Endothelial cell of umbilical vein (primary cell): ENCODE measurements around the gene MAJIN. TPM values are rescaled to one million over a fixed set of nuclear protein-coding genes. Genes with fewer than 3 reads are reported as not detected.

Experiments used
- BruUV-seq: library from RNA; stranded (reverse); fragments of 400-500 nt; replicated peaks from 2 replicates; lab custom pipeline; 2021; lab: Mats Ljungman, UMichigan
- CTCF ChIA-PET: fragments of 300-600, 350-600 bp; sonication (Branson Sonifier 250); formaldehyde crosslinking; loops from one replicate; lab custom pipeline; 2021; ENCODE audit warnings: antibody characterized with exemption, inconsistent platforms; lab: Charles Lee
- POLR2A ChIA-PET: fragments of 300-600, 350-600 bp; sonication (Branson Sonifier 250); formaldehyde crosslinking; loops from one replicate; lab custom pipeline; 2021; ENCODE audit warnings: antibody characterized with exemption, inconsistent platforms; lab: Charles Lee
- DNase-seq: peaks from one replicate; pipeline ENCODE4 v3.0.0-alpha.2; 2011; ENCODE audit warnings: low read depth, low spot score
- FAIRE-seq: peaks from 2 replicates; lab custom pipeline; 2011; peaks lifted over from hg19 to GRCh38; lab: Jason Lieb, UNC
- H2AFZ ChIP-seq: 2 replicates; pipeline ENCODE4 v1.6.0; 2012; ENCODE audit warnings: low read depth, low read length, control low read depth, inconsistent platforms
- H3K27ac ChIP-seq: 2 replicates; pipeline ENCODE4 v1.5.1; 2011; ENCODE audit warnings: low read depth, mild to moderate bottlenecking, control low read depth, low read length, moderate library complexity; ENCODE audit not compliant: insufficient read depth
- H3K27me3 ChIP-seq, 2 experiments: 2 replicates each; pipeline versions ENCODE4 v1.6.0 to v1.6.1; 2011; ENCODE audit warnings: low read length in 2 of 2, mixed read lengths in 1 of 2; ENCODE audit not compliant: control insufficient read depth in 2 of 2, insufficient read depth in 2 of 2
- H3K36me3 ChIP-seq, 2 experiments: 2 replicates in 1 of 2; 3 replicates in 1 of 2; pipeline ENCODE4 v1.5.1; 2011; ENCODE audit warnings: low read length in 2 of 2, mild to moderate bottlenecking in 1 of 2, moderate library complexity in 1 of 2; ENCODE audit not compliant: control insufficient read depth in 2 of 2, insufficient read depth in 2 of 2; ENCODE audit errors: extremely low read depth in 1 of 2
- H3K4me1 ChIP-seq: 3 replicates; pipeline ENCODE4 v1.5.1; 2011; ENCODE audit warnings: mild to moderate bottlenecking, low read length; ENCODE audit not compliant: control insufficient read depth, insufficient read depth; ENCODE audit errors: extremely low read depth
- H3K4me2 ChIP-seq: 2 replicates; pipeline ENCODE4 v1.6.1; 2011; ENCODE audit warnings: low read length, control low read depth, mixed read lengths; ENCODE audit not compliant: insufficient read depth
- H3K4me3 ChIP-seq, 3 experiments: fragments of 200-600 bp in 1 of 3; sonication (generic), shearing (Covaris generic) in 1 of 3; replicated peaks in 1 of 3; 2 replicates each; pipeline ENCODE4 v1.5.1; 2011 to 2016; ENCODE audit warnings: control low read depth in 3 of 3, low read length in 3 of 3, mild to moderate bottlenecking in 2 of 3, inconsistent platforms in 1 of 3, low read depth in 1 of 3, moderate library complexity in 1 of 3; ENCODE audit not compliant: insufficient read depth in 1 of 3
- H3K79me2 ChIP-seq: 2 replicates; pipeline ENCODE4 v1.6.0; 2012; ENCODE audit warnings: low read length, inconsistent platforms; ENCODE audit not compliant: control insufficient read depth, insufficient read depth
- H3K9ac ChIP-seq: replicated peaks from 2 replicates; pipeline ENCODE3; 2011; ENCODE audit warnings: low read length, control low read depth; ENCODE audit not compliant: insufficient read depth; ENCODE audit errors: extremely low read depth
- H3K9me1 ChIP-seq: replicated peaks from 3 replicates; pipeline ENCODE4 v1.6.0; 2011; ENCODE audit warnings: mild to moderate bottlenecking, low read length; ENCODE audit not compliant: control insufficient read depth, insufficient read depth; ENCODE audit errors: extremely low read depth
- H3K9me3 ChIP-seq: replicated peaks from 2 replicates; pipeline ENCODE4 v1.5.1; 2012; ENCODE audit warnings: low read length, inconsistent platforms; ENCODE audit not compliant: control insufficient read depth, insufficient read depth
- H4K20me1 ChIP-seq: replicated peaks from 2 replicates; pipeline ENCODE3; 2011; ENCODE audit warnings: mild to moderate bottlenecking, low read length; ENCODE audit not compliant: control insufficient read depth, insufficient read depth; ENCODE audit errors: extremely low read depth
- EZH2 ChIP-seq: IDR thresholded peaks from 2 replicates; pipeline ENCODE4 v1.6.1; 2012; ENCODE audit warnings: borderline replicate concordance, low read depth, mild to moderate bottlenecking, moderate library complexity, low read length, inconsistent platforms; ENCODE audit not compliant: severe bottlenecking
- FOS ChIP-seq: IDR thresholded peaks from 2 replicates; pipeline ENCODE4 v1.6.1; 2011; ENCODE audit warnings: mild to moderate bottlenecking, low read length, moderate library complexity, borderline replicate concordance; ENCODE audit not compliant: insufficient read depth
- GATA2 ChIP-seq: IDR thresholded peaks from 2 replicates; pipeline ENCODE4 v1.7.0; 2011; ENCODE audit warnings: low read depth, mild to moderate bottlenecking, moderate library complexity, mixed read lengths, low read length; ENCODE audit not compliant: insufficient read length, insufficient read depth
- JUN ChIP-seq: IDR thresholded peaks from 2 replicates; pipeline ENCODE4 v1.6.1; 2011; ENCODE audit warnings: borderline replicate concordance, low read depth; ENCODE audit not compliant: insufficient read length, insufficient read depth
- MAX ChIP-seq: IDR thresholded peaks from 2 replicates; pipeline ENCODE4 v1.6.1; 2011; ENCODE audit not compliant: insufficient read depth, insufficient read length
- MYC ChIP-seq: IDR thresholded peaks from one replicate; pipeline ENCODE4 v1.6.1; 2011; ENCODE audit warnings: mild to moderate bottlenecking, low read depth, low read length
- POLR2A ChIP-seq: IDR thresholded peaks from 2 replicates; pipeline ENCODE4 v1.6.1; 2012; ENCODE audit warnings: low read depth, mild to moderate bottlenecking, control low read depth, low read length
- POLR2AphosphoS5 ChIP-seq: IDR thresholded peaks from 2 replicates; pipeline ENCODE4 v1.6.1; 2012; ENCODE audit warnings: low read depth, mild to moderate bottlenecking, control low read depth, low read length, moderate library complexity; ENCODE audit not compliant: insufficient read depth
- dilution Hi-C: fragments of 300-500 bp; cut with MboI; formaldehyde crosslinking; loops from one replicate; pipeline ENCODE4 v1.15.0; 2019; ENCODE audit warnings: low sequenced_read_pairs; ENCODE audit not compliant: extremely low pct_ligation_motif_present
- intact Hi-C: fragments of 100-400 bp; cut with micrococcal nuclease; formaldehyde crosslinking; loops from one replicate; pipeline ENCODE4 v1.10.0; 2022
- polyA plus RNA-seq, 4 experiments: library from polyadenylated mRNA; depleted of rRNA in 3 of 4; stranded (reverse) in 3 of 4; unstranded in 1 of 4; fragments of >200 nt; gene quantifications; 2 replicates each; pipeline versions ENCODE4 v1.2.1 to v1.2.3, GENCODE V29; 2011 to 2012; ENCODE audit warnings: missing spikeins in 1 of 4
- total RNA-seq: library from RNA; stranded (reverse); gene quantifications from 2 replicates; pipeline ENCODE4 v1.2.3, GENCODE V29; 2021
- TF ChIP-seq, protein P1 (sequence below), 2 donors: IDR thresholded peaks; 1 replicate in 1 of 2; 2 replicates in 1 of 2; pipeline ENCODE4 v1.5.1; 2011; ENCODE audit warnings: low read length in 2 of 2, mild to moderate bottlenecking in 2 of 2, moderate library complexity in 2 of 2, control low read depth in 1 of 2, inconsistent platforms in 1 of 2, low read depth in 1 of 2; ENCODE audit not compliant: insufficient read depth in 1 of 2; ENCODE audit errors: extremely low read depth in 1 of 2

The MAJIN gene
- total and polyA plus RNA-seq, 2 donors (not counting 3 experiments of a cell fraction or from before 2014, with no cell fraction given) = 0.07 TPM; not detected in 1

DNA sequence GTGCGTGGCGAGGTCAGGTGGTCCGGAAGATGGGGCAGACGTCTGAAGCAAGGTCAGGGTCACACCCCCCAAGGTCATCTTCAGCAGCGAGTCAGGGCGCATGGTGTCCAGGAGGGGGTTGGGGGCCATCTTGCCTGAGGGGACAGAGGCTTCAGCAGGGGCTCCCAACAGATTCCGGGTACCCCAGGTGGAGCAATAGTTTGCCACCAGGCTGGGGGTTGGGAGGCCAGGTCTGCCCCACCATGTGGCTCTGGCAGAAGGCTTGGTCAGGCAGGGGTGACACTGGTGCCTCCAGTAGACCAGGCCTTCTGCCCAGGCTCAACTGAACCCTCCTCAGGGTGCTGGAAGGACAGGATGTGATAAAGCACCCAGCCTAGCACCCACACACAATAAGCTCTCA, 60.8 kb downstream of the MAJIN start:
- ChIA-PET CTCF (interaction anchor here (2.0 kb wide), 1 partner anchor 23 kb away, joined by 8 read pairs; no protein-coding TSS in a partner anchor), POLR2A (interaction anchor here (0.6 kb wide), 1 partner anchor 13 kb away, joined by 3 read pairs; no protein-coding TSS in a partner anchor)
- DNase-seq (no peak), FAIRE-seq (no peak)
- H3K27me3 ChIP-seq = no peaks in the 10 kb centered on the region
- intact Hi-C loops = no loop called here
- no peaks in the 10 kb centered on the region for H3K9me3 ChIP-seq
- peaks cover 4% of the 10 kb centered on the region for H3K4me1 ChIP-seq
- no peaks in the 10 kb centered on the region for H3K9me1 ChIP-seq
- no peak overlapping the region for H3K9ac ChIP-seq
- H3K4me3 ChIP-seq = no peak overlapping the region
- no peak for TF ChIP-seq POLR2AphosphoS5
- no peak for TF ChIP-seq GATA2
- no peak for TF ChIP-seq MYC
- no peak for TF ChIP-seq MAX
- TF ChIP-seq POLR2A = no peak
- TF ChIP-seq FOS = no peak
- TF ChIP-seq, protein P1, sequence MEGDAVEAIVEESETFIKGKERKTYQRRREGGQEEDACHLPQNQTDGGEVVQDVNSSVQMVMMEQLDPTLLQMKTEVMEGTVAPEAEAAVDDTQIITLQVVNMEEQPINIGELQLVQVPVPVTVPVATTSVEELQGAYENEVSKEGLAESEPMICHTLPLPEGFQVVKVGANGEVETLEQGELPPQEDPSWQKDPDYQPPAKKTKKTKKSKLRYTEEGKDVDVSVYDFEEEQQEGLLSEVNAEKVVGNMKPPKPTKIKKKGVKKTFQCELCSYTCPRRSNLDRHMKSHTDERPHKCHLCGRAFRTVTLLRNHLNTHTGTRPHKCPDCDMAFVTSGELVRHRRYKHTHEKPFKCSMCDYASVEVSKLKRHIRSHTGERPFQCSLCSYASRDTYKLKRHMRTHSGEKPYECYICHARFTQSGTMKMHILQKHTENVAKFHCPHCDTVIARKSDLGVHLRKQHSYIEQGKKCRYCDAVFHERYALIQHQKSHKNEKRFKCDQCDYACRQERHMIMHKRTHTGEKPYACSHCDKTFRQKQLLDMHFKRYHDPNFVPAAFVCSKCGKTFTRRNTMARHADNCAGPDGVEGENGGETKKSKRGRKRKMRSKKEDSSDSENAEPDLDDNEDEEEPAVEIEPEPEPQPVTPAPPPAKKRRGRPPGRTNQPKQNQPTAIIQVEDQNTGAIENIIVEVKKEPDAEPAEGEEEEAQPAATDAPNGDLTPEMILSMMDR (IDR thresholded peaks at IDR 0.05; ENCODE audit: extremely low read depth in 1 of 2, insufficient read depth in 1 of 2, low read depth in 1 of 2, low read length in 2 of 2) = no peak
- TF ChIP-seq JUN = no peak
- no peak for TF ChIP-seq EZH2
- H3K36me3 ChIP-seq = peaks cover 7 to 63% of the 10 kb centered on the region in 2 experiments
- no peak overlapping the region for H2AFZ ChIP-seq
- H3K27ac ChIP-seq = no peak overlapping the region
- H3K4me2 ChIP-seq = no peak overlapping the region
- BruUV-seq = no TSS peak
- dilution Hi-C loops = no loop called here
- H4K20me1 ChIP-seq = no peaks in the 10 kb centered on the region
- peaks cover 5% of the 10 kb centered on the region for H3K79me2 ChIP-seq
